Mesenchymal stem cell (in vitro differentiated cells and primary cell): ENCODE data around the gene NARF.

Experiments used
- DNase-seq: peaks from one replicate; pipeline ENCODE4 v3.0.0-alpha.2; 2013
- H2AFZ ChIP-seq: one replicate; pipeline ENCODE4 v1.6.1; 2013; ENCODE audit warnings: low read depth, mild to moderate bottlenecking, control low read depth, inconsistent platforms, low read length, moderate library complexity
- H2AK5ac ChIP-seq: 2 replicates; pipeline ENCODE4 v1.6.1; 2013; ENCODE audit warnings: low read length, moderate library complexity, mild to moderate bottlenecking, inconsistent platforms; ENCODE audit not compliant: severe bottlenecking
- H2BK120ac ChIP-seq: one replicate; pipeline ENCODE4 v1.6.1; 2013; ENCODE audit warnings: low read depth, mild to moderate bottlenecking, inconsistent platforms, low read length, moderate library complexity
- H2BK12ac ChIP-seq, 2 experiments: one replicate each; pipeline ENCODE4 v1.6.1; 2013; ENCODE audit warnings: inconsistent platforms in 2 of 2, low read length in 2 of 2, mild to moderate bottlenecking in 2 of 2, moderate library complexity in 2 of 2, control low read depth in 1 of 2
- H2BK15ac ChIP-seq: one replicate; pipeline ENCODE4 v1.6.1; 2013; ENCODE audit warnings: mild to moderate bottlenecking, low read depth, inconsistent platforms; ENCODE audit not compliant: poor library complexity, severe bottlenecking
- H2BK5ac ChIP-seq: 2 replicates; pipeline ENCODE4 v1.6.1; 2013; ENCODE audit warnings: low read depth, mild to moderate bottlenecking, low read length, control low read depth, inconsistent platforms; ENCODE audit not compliant: poor library complexity, severe bottlenecking
- H3K14ac ChIP-seq, 2 experiments: one replicate each; pipeline ENCODE4 v1.6.1; 2013; ENCODE audit warnings: inconsistent platforms in 2 of 2, low read length in 2 of 2, control low read depth in 1 of 2, mild to moderate bottlenecking in 1 of 2, moderate library complexity in 1 of 2
- H3K18ac ChIP-seq, 2 experiments: one replicate each; pipeline ENCODE4 v1.6.1; 2013; ENCODE audit warnings: inconsistent platforms in 2 of 2, low read length in 2 of 2, control low read depth in 1 of 2, low read depth in 1 of 2, mild to moderate bottlenecking in 1 of 2
- H3K23ac ChIP-seq, 2 experiments: one replicate each; pipeline ENCODE4 v1.6.1; 2013; ENCODE audit warnings: inconsistent platforms in 2 of 2, low read length in 2 of 2, mild to moderate bottlenecking in 2 of 2, moderate library complexity in 2 of 2, control low read depth in 1 of 2
- H3K27ac ChIP-seq: 2 replicates; pipeline ENCODE4 v1.5.1; 2013; ENCODE audit warnings: mild to moderate bottlenecking, moderate library complexity, low read length, control low read depth, inconsistent platforms; ENCODE audit not compliant: poor library complexity, severe bottlenecking
- H3K27me3 ChIP-seq, 2 experiments: 2 replicates each; pipeline versions ENCODE4 v1.6.1 to v1.7.0; 2013; ENCODE audit warnings: low read length in 2 of 2, mild to moderate bottlenecking in 2 of 2, moderate library complexity in 2 of 2, control low read depth in 1 of 2, inconsistent platforms in 1 of 2; ENCODE audit not compliant: control insufficient read depth in 1 of 2, insufficient read depth in 1 of 2
- H3K36me3 ChIP-seq, 2 experiments: 2 replicates each; pipeline versions ENCODE4 v1.6.1 to v1.7.0; 2013; ENCODE audit warnings: low read length in 2 of 2, control low read depth in 1 of 2, inconsistent platforms in 1 of 2, low read depth in 1 of 2, mild to moderate bottlenecking in 1 of 2; ENCODE audit not compliant: insufficient read depth in 2 of 2, control insufficient read depth in 1 of 2
- H3K4ac ChIP-seq, 2 experiments: one replicate each; pipeline ENCODE4 v1.6.1; 2013; ENCODE audit warnings: inconsistent platforms in 2 of 2, low read length in 2 of 2, mild to moderate bottlenecking in 2 of 2, moderate library complexity in 2 of 2, control low read depth in 1 of 2, low read depth in 1 of 2
- H3K4me1 ChIP-seq: 2 replicates; pipeline ENCODE4 v1.6.1; 2013; ENCODE audit warnings: low read depth, low read length, control low read depth; ENCODE audit not compliant: control insufficient read depth, insufficient read depth
- H3K4me2 ChIP-seq: 2 replicates; pipeline ENCODE4 v1.6.1; 2013; ENCODE audit warnings: low read length, mild to moderate bottlenecking, inconsistent platforms; ENCODE audit not compliant: poor library complexity, severe bottlenecking
- H3K4me3 ChIP-seq, 2 experiments: 2 replicates each; pipeline versions ENCODE4 v1.5.1 to v1.7.0; 2013; ENCODE audit warnings: low read length in 2 of 2, mild to moderate bottlenecking in 2 of 2, control low read depth in 1 of 2, low read depth in 1 of 2; ENCODE audit not compliant: insufficient read depth in 1 of 2
- H3K79me1 ChIP-seq: replicated peaks from 2 replicates; pipeline ENCODE4 v1.6.1; 2013; ENCODE audit warnings: mild to moderate bottlenecking, control low read depth, low read length, inconsistent platforms; ENCODE audit not compliant: poor library complexity, severe bottlenecking
- H3K9ac ChIP-seq: 2 replicates; pipeline ENCODE4 v1.7.0; 2013; ENCODE audit warnings: mild to moderate bottlenecking, low read length, moderate library complexity
- H3K9me3 ChIP-seq: 2 replicates; pipeline ENCODE4 v1.7.0; 2013; ENCODE audit warnings: mild to moderate bottlenecking, low read length; ENCODE audit not compliant: control insufficient read depth
- H4K8ac ChIP-seq: one replicate; pipeline ENCODE4 v1.6.1; 2013; ENCODE audit warnings: inconsistent platforms, mild to moderate bottlenecking, low read length, moderate library complexity
- H4K91ac ChIP-seq: one replicate; pipeline ENCODE4 v1.6.1; 2013; ENCODE audit warnings: mild to moderate bottlenecking, low read length, inconsistent platforms
- WGBS: methylation state at CpG from one replicate; pipeline ENCODE4 v1.1.7; 2013; ENCODE audit warnings: mixed read lengths; 5-methylcytosine and 5-hydroxymethylcytosine counted together

NARF gene

GRCh38 chr17:82497483-82498405 is 39.2 kb downstream of the NARF start:
- 13% methylated on average over 58 of the region's 66 CpGs for WGBS

GRCh38 chr17:82502207-82502606 is 43.7 kb downstream of the NARF start:
- peaks cover 7% of the 10 kb centered on the region for H3K4me1 ChIP-seq
- H3K36me3 ChIP-seq = no peaks in the 10 kb centered on the region
- DNase-seq = no peak
- H2BK12ac ChIP-seq = no peak overlapping the region
- H3K4me3 ChIP-seq = no peak overlapping the region
- no peak overlapping the region for H2BK15ac ChIP-seq
- no peaks in the 10 kb centered on the region for H3K79me1 ChIP-seq
- no peak overlapping the region for H2BK5ac ChIP-seq
- no peak overlapping the region for H4K8ac ChIP-seq
- H4K91ac ChIP-seq = no peak overlapping the region
- no peak overlapping the region for H3K9ac ChIP-seq
- H3K27me3 ChIP-seq = peaks cover 0 to 3% of the 10 kb centered on the region in 2 experiments
- no peak overlapping the region for H2AK5ac ChIP-seq
- H3K27ac ChIP-seq = no peak overlapping the region
- H3K4me2 ChIP-seq = no peak overlapping the region
- no peak overlapping the region for H3K23ac ChIP-seq
- H3K14ac ChIP-seq = no peak overlapping the region
- no peak overlapping the region for H2BK120ac ChIP-seq
- no peak overlapping the region for H3K4ac ChIP-seq
- no peak overlapping the region for H2AFZ ChIP-seq
- WGBS = 78% methylated on average over 8 of the region's 8 CpGs
- H3K18ac ChIP-seq = no peak overlapping the region
- H3K9me3 ChIP-seq = no peaks in the 10 kb centered on the region

More at GRCh38 chr17:82497483-82498405, 39.2 kb downstream of the NARF start:
- no peaks in the 10 kb centered on the region for H3K36me3 ChIP-seq
- no peak overlapping the region for H2AK5ac ChIP-seq
- H3K4me2 ChIP-seq = peak overlapping the region; percentile 88
- H2BK15ac ChIP-seq = no peak overlapping the region
- H2BK5ac ChIP-seq = no peak overlapping the region
- peak overlapping the region; percentile 72 for H4K8ac ChIP-seq
- no peak overlapping the region for H3K27ac ChIP-seq
- H3K4me3 ChIP-seq = peak overlapping the region; percentile 59 to 79
- H3K18ac ChIP-seq = peak overlapping the region in 1 of 2 experiments; percentile 28
- peak overlapping the region; percentile 71 for H2BK120ac ChIP-seq
- DNase-seq = peak; percentile 74
- peak overlapping the region in 1 of 2 experiments; percentile 38 for H3K23ac ChIP-seq
- H2BK12ac ChIP-seq = no peak overlapping the region
- H3K27me3 ChIP-seq = peaks cover 0 to 3% of the 10 kb centered on the region in 2 experiments
- peak overlapping the region; percentile 73 for H2AFZ ChIP-seq
- H3K4ac ChIP-seq = peak overlapping the region in 1 of 2 experiments; percentile 17
- H3K9ac ChIP-seq = peak overlapping the region; percentile 82
- peaks cover 24% of the 10 kb centered on the region for H3K4me1 ChIP-seq
- no peak overlapping the region for H3K14ac ChIP-seq
- H3K9me3 ChIP-seq = no peaks in the 10 kb centered on the region
- H3K79me1 ChIP-seq = no peaks in the 10 kb centered on the region
- H4K91ac ChIP-seq = no peak overlapping the region

GRCh38 chr17:82503094-82503727 is 44.7 kb downstream of the NARF start:
- H2BK12ac ChIP-seq = no peak overlapping the region
- H3K36me3 ChIP-seq = no peaks in the 10 kb centered on the region
- H4K8ac ChIP-seq = no peak overlapping the region
- WGBS = 84% methylated on average over 12 of the region's 12 CpGs
- no peak overlapping the region for H3K23ac ChIP-seq
- H3K4me1 ChIP-seq = peaks cover 3% of the 10 kb centered on the region
- H3K9ac ChIP-seq = no peak overlapping the region
- H2BK5ac ChIP-seq = no peak overlapping the region
- no peak overlapping the region for H2BK120ac ChIP-seq
- H4K91ac ChIP-seq = no peak overlapping the region
- no peaks in the 10 kb centered on the region for H3K79me1 ChIP-seq
- H3K27me3 ChIP-seq = peaks cover 0 to 3% of the 10 kb centered on the region in 2 experiments
- no peak overlapping the region for H2AFZ ChIP-seq
- H3K9me3 ChIP-seq = no peaks in the 10 kb centered on the region
- no peak overlapping the region for H3K18ac ChIP-seq
- H3K4me3 ChIP-seq = no peak overlapping the region
- no peak overlapping the region for H3K14ac ChIP-seq
- DNase-seq = no peak
- no peak overlapping the region for H3K4ac ChIP-seq
- H2AK5ac ChIP-seq = no peak overlapping the region
- H2BK15ac ChIP-seq = no peak overlapping the region
- H3K27ac ChIP-seq = no peak overlapping the region
- no peak overlapping the region for H3K4me2 ChIP-seq

- WGBS = 90% methylated on average over 21 of the region's 21 CpGs
- H2BK12ac ChIP-seq = no peak overlapping the region
- H2BK120ac ChIP-seq = no peak overlapping the region
- peaks cover 0 to 3% of the 10 kb centered on the region in 2 experiments for H3K27me3 ChIP-seq
- no peaks in the 10 kb centered on the region for H3K9me3 ChIP-seq
- no peak overlapping the region for H3K27ac ChIP-seq
- no peak overlapping the region for H3K4me2 ChIP-seq
- H2BK15ac ChIP-seq = no peak overlapping the region
- H3K4me1 ChIP-seq = peaks cover 3% of the 10 kb centered on the region
- no peak overlapping the region for H3K9ac ChIP-seq
- no peak overlapping the region for H3K4me3 ChIP-seq
- H4K8ac ChIP-seq = no peak overlapping the region
- H2AK5ac ChIP-seq = no peak overlapping the region
- H3K18ac ChIP-seq = no peak overlapping the region
- H3K14ac ChIP-seq = no peak overlapping the region
- no peak for DNase-seq
- no peak overlapping the region for H3K4ac ChIP-seq
- no peak overlapping the region for H2AFZ ChIP-seq
- H4K91ac ChIP-seq = no peak overlapping the region
- H2BK5ac ChIP-seq = no peak overlapping the region
- no peaks in the 10 kb centered on the region for H3K36me3 ChIP-seq
- no peak overlapping the region for H3K23ac ChIP-seq
- no peaks in the 10 kb centered on the region for H3K79me1 ChIP-seq
Observed at GRCh38 chr17:82503728-82504308, 45.3 kb downstream of the NARF start.
